GM19240 (cell line): ENCODE results near the gene IPO13.

Source experiments
- DNase-seq: peaks from one replicate; pipeline ENCODE4 v3.0.0; 2011; ENCODE audit warnings: low spot score; ENCODE audit not compliant: insufficient read length

Gene IPO13

GRCh38 chr1:43930949-43931275, 15.8 kb upstream of the IPO13 start:
- no peak for DNase-seq

GRCh38 chr1:43931711-43932660, 14.8 kb upstream of the IPO13 start:
- DNase-seq, result no peak

- no peak for DNase-seq
Observed at GRCh38 chr1:43932786-43933385, 13.9 kb upstream of the IPO13 start.

GRCh38 chr1:43933386-43934100, 13.2 kb upstream of the IPO13 start, which contains the start of gene ARTN:
Gene ARTN (plus strand): TSS chr1:43933801. CDS start chr1:43935657, 1,856 bp downstream.
- no peak for DNase-seq

- peak; percentile 81 for DNase-seq
Observed at GRCh38 chr1:43934101-43934985, 12.4 kb upstream of the IPO13 start.

GRCh38 chr1:43934986-43935324, 11.8 kb upstream of the IPO13 start:
- DNase-seq, result no peak

- no peak for DNase-seq
Observed at GRCh38 chr1:43935711-43936427, 10.9 kb upstream of the IPO13 start.

GRCh38 chr1:43936431-43937151, 10.2 kb upstream of the IPO13 start:
- DNase-seq, result no peak

- no peak for DNase-seq
Observed at GRCh38 chr1:43937179-43937865, 9.4 kb upstream of the IPO13 start.

- DNase-seq, result no peak
Observed at GRCh38 chr1:43938383-43938782, 8.4 kb upstream of the IPO13 start.

- DNase-seq, result no peak
Observed at GRCh38 chr1:43938892-43939587, 7.7 kb upstream of the IPO13 start.

GRCh38 chr1:43942411-43942810, 4.3 kb upstream of the IPO13 start:
- DNase-seq, result no peak

GRCh38 chr1:43944860-43945259, 1.9 kb upstream of the IPO13 start:
- no peak for DNase-seq

GRCh38 chr1:43945674-43946235, 995 bp upstream of the IPO13 start:
- no peak for DNase-seq

- DNase-seq, result peak; percentile 38
Observed at GRCh38 chr1:43947061-43947873, 517 bp downstream of the IPO13 start.

GRCh38 chr1:43947874-43948437, 1.2 kb downstream of the IPO13 start:
- no peak for DNase-seq

GRCh38 chr1:43949678-43950077, 2.9 kb downstream of the IPO13 start:
- no peak for DNase-seq
